H1 (cell line): ENCODE results near the gene SLC23A2. TPM values are rescaled to one million over a fixed set of nuclear protein-coding genes. Genes with fewer than 3 reads are reported as not detected.

Experiments
- CTCF ChIA-PET: fragments of 300-600 bp; sonication (Branson Sonifier 250); formaldehyde crosslinking; loops from one replicate; lab custom pipeline; 2021; ENCODE audit not compliant: partially characterized antibody; lab: Charles Lee
- POLR2A ChIA-PET: fragments of 300-600 bp; sonication (Branson Sonifier 250); formaldehyde crosslinking; loops from one replicate; lab custom pipeline; 2021; ENCODE audit warnings: inconsistent platforms; ENCODE audit not compliant: partially characterized antibody; lab: Charles Lee
- DNase-seq, 2 experiments: peaks; one replicate each; pipeline versions ENCODE4 v3.0.0 to v3.0.0-alpha.2; 2010 to 2022; ENCODE audit warnings: low spot score in 2 of 2, low read depth in 1 of 2, mixed read lengths in 1 of 2
- FAIRE-seq: peaks from 2 replicates; lab custom pipeline; 2011; peaks lifted over from hg19 to GRCh38; lab: Jason Lieb, UNC
- H2AFZ ChIP-seq: 2 replicates; pipeline ENCODE4 v1.8.1; 2012; ENCODE audit warnings: low read length, inconsistent platforms
- H2AK5ac ChIP-seq: 2 replicates; pipeline ENCODE4 v1.6.1; 2013; ENCODE audit warnings: low read depth, low read length
- H2BK120ac ChIP-seq: replicated peaks from 2 replicates; pipeline ENCODE3; 2013; ENCODE audit warnings: low read depth, low read length, inconsistent platforms
- H2BK12ac ChIP-seq: 2 replicates; pipeline ENCODE4 v1.6.1; 2013; ENCODE audit warnings: low read depth, low read length
- H2BK15ac ChIP-seq: 2 replicates; pipeline ENCODE4 v1.6.1; 2013; ENCODE audit warnings: low read length
- H2BK20ac ChIP-seq: 2 replicates; pipeline ENCODE4 v1.6.1; 2013; ENCODE audit warnings: low read length
- H2BK5ac ChIP-seq: 2 replicates; pipeline ENCODE4 v1.6.1; 2013; ENCODE audit warnings: low read depth, low read length
- H3K14ac ChIP-seq: 2 replicates; pipeline ENCODE4 v1.6.1; 2013; ENCODE audit warnings: inconsistent platforms; ENCODE audit not compliant: insufficient read length
- H3K18ac ChIP-seq: 2 replicates; pipeline ENCODE4 v1.6.1; 2013; ENCODE audit warnings: low read length; ENCODE audit errors: extremely low read depth
- H3K23ac ChIP-seq: 2 replicates; pipeline ENCODE4 v1.6.1; 2013; ENCODE audit warnings: inconsistent platforms; ENCODE audit not compliant: insufficient read length
- H3K23me2 ChIP-seq: 2 replicates; pipeline ENCODE4 v1.6.1; 2013; ENCODE audit warnings: low read depth, low read length
- H3K27ac ChIP-seq: 2 replicates; pipeline ENCODE4 v1.6.1; 2011; ENCODE audit warnings: low read depth, low read length, inconsistent platforms
- H3K27me3 ChIP-seq, 4 experiments: replicated peaks in 1 of 4; 1 replicate in 1 of 4; 2 replicates in 3 of 4; pipeline versions ENCODE4 v1.6.1 to v1.8.1; 2011 to 2013; ENCODE audit warnings: low read length in 3 of 4, mild to moderate bottlenecking in 3 of 4, inconsistent platforms in 2 of 4, mixed read lengths in 2 of 4, moderate library complexity in 1 of 4; ENCODE audit not compliant: control insufficient read depth in 3 of 4, insufficient read depth in 3 of 4; ENCODE audit errors: extremely low read depth in 1 of 4
- H3K36me3 ChIP-seq, 4 experiments: 2 replicates each; pipeline versions ENCODE4 v1.6.1 to v1.8.1; 2011 to 2013; ENCODE audit warnings: mild to moderate bottlenecking in 4 of 4, low read length in 3 of 4, moderate library complexity in 2 of 4, control low read depth in 1 of 4, inconsistent platforms in 1 of 4; ENCODE audit not compliant: insufficient read depth in 4 of 4, control insufficient read depth in 2 of 4
- H3K4ac ChIP-seq: replicated peaks from 2 replicates; pipeline ENCODE3; 2013; ENCODE audit warnings: low read length, low read depth, mixed read lengths, inconsistent platforms; ENCODE audit not compliant: insufficient read length
- H3K4me1 ChIP-seq, 4 experiments: replicated peaks in 1 of 4; 1 replicate in 1 of 4; 2 replicates in 3 of 4; pipeline versions ENCODE4 v1.6.1 to v1.8.1; 2011 to 2013; ENCODE audit warnings: low read length in 3 of 4, inconsistent platforms in 2 of 4, mixed read lengths in 1 of 4; ENCODE audit not compliant: insufficient read depth in 4 of 4, control insufficient read depth in 3 of 4
- H3K4me2 ChIP-seq, 2 experiments: 2 replicates each; pipeline versions ENCODE4 v1.6.1 to v1.8.1; 2011 to 2013; ENCODE audit warnings: low read depth in 2 of 2, low read length in 2 of 2, control low read depth in 1 of 2, inconsistent platforms in 1 of 2, mild to moderate bottlenecking in 1 of 2; ENCODE audit not compliant: insufficient read depth in 1 of 2
- H3K4me3 ChIP-seq, 4 experiments: fragments of 200-600, 300-600 bp in 1 of 4; sonication (generic), shearing (Covaris generic), sonication (Bioruptor Twin) in 1 of 4; 2 replicates each; pipeline versions ENCODE4 v1.5.1 to v1.8.1; 2011 to 2016; ENCODE audit warnings: low read length in 4 of 4, low read depth in 3 of 4, control low read depth in 2 of 4, inconsistent platforms in 2 of 4, mild to moderate bottlenecking in 2 of 4, mixed read lengths in 1 of 4, moderate library complexity in 1 of 4; ENCODE audit not compliant: insufficient read depth in 2 of 4; ENCODE audit errors: extremely low read depth in 1 of 4
- H3K56ac ChIP-seq: replicated peaks from 2 replicates; pipeline ENCODE3; 2013; ENCODE audit warnings: low read depth, mild to moderate bottlenecking, mixed read lengths, low read length, inconsistent platforms; ENCODE audit not compliant: insufficient read length
- H3K79me1 ChIP-seq: 2 replicates; pipeline ENCODE4 v1.6.1; 2013; ENCODE audit warnings: low read depth, low read length, control low read depth
- H3K79me2 ChIP-seq, 2 experiments: 2 replicates each; pipeline versions ENCODE4 v1.6.1 to v1.8.1; 2012 to 2013; ENCODE audit warnings: low read length in 2 of 2, mild to moderate bottlenecking in 2 of 2, inconsistent platforms in 1 of 2; ENCODE audit not compliant: insufficient read depth in 2 of 2, control insufficient read depth in 1 of 2
- H3K9ac ChIP-seq, 4 experiments: replicated peaks in 1 of 4; 1 replicate in 1 of 4; 2 replicates in 3 of 4; pipeline versions ENCODE4 v1.6.1 to v1.8.1; 2011 to 2013; ENCODE audit warnings: low read depth in 3 of 4, low read length in 3 of 4, control low read depth in 2 of 4, mild to moderate bottlenecking in 2 of 4, moderate library complexity in 2 of 4, inconsistent platforms in 1 of 4; ENCODE audit errors: extremely low read depth in 1 of 4
- H3K9me3 ChIP-seq, 2 experiments: 2 replicates each; pipeline versions ENCODE4 v1.6.1 to v1.8.1; 2012 to 2013; ENCODE audit warnings: mild to moderate bottlenecking in 2 of 2, moderate library complexity in 2 of 2, control low read depth in 1 of 2, inconsistent platforms in 1 of 2, low read depth in 1 of 2, low read length in 1 of 2, mixed read lengths in 1 of 2; ENCODE audit not compliant: insufficient read depth in 2 of 2
- H4K20me1 ChIP-seq, 2 experiments: replicated peaks in 1 of 2; 2 replicates each; pipeline versions ENCODE3 to v1.8.1; 2011 to 2013; ENCODE audit warnings: inconsistent platforms in 2 of 2, low read length in 2 of 2, mild to moderate bottlenecking in 1 of 2; ENCODE audit not compliant: insufficient read depth in 2 of 2, control insufficient read depth in 1 of 2
- H4K5ac ChIP-seq: 2 replicates; pipeline ENCODE4 v1.6.1; 2013; ENCODE audit warnings: low read length, low read depth, mixed read lengths, inconsistent platforms; ENCODE audit not compliant: insufficient read length
- H4K8ac ChIP-seq: 2 replicates; pipeline ENCODE4 v1.8.0; 2013; ENCODE audit warnings: mild to moderate bottlenecking, moderate library complexity, low read length, inconsistent platforms; ENCODE audit not compliant: insufficient read depth; ENCODE audit errors: extremely low read depth
- H4K91ac ChIP-seq: replicated peaks from 2 replicates; pipeline ENCODE3; 2013; ENCODE audit warnings: low read length, mixed read lengths, inconsistent platforms; ENCODE audit not compliant: insufficient read length
- ASH2L ChIP-seq: fragments of 200-600, 300-600 bp; sonication (generic); IDR thresholded peaks from one replicate; pipeline ENCODE4 v1.7.1; 2017; ENCODE audit warnings: low read length
- BRCA1 ChIP-seq: IDR thresholded peaks from 2 replicates; pipeline ENCODE4 v1.6.1; 2012; ENCODE audit warnings: low read depth, low read length, improper control_type of control experiment
- CBX8 ChIP-seq: fragments of 300-800, 300-1000 bp; sonication (generic); IDR thresholded peaks from 2 replicates; pipeline ENCODE4 v1.7.1; 2016; ENCODE audit warnings: low read depth, low read length, borderline replicate concordance
- CREB1 ChIP-seq: IDR thresholded peaks from 2 replicates; pipeline ENCODE4 v1.6.1; 2012; ENCODE audit warnings: inconsistent platforms
- EP300 ChIP-seq, 2 experiments: IDR thresholded peaks; 1 replicate in 1 of 2; 2 replicates in 1 of 2; pipeline ENCODE4 v1.6.1; 2011 to 2012; ENCODE audit warnings: low read depth in 2 of 2, low read length in 2 of 2, mild to moderate bottlenecking in 2 of 2, borderline replicate concordance in 1 of 2, inconsistent platforms in 1 of 2, moderate library complexity in 1 of 2
- HDAC2 ChIP-seq, 2 experiments: fragments of 300-600 bp in 1 of 2; sonication (generic) in 1 of 2; IDR thresholded peaks; 2 replicates each; pipeline ENCODE4 v1.6.1; 2011 to 2012; ENCODE audit warnings: low read depth in 2 of 2, low read length in 2 of 2, mild to moderate bottlenecking in 2 of 2, moderate library complexity in 2 of 2, borderline replicate concordance in 1 of 2, inconsistent platforms in 1 of 2
- JUN ChIP-seq: IDR thresholded peaks from 2 replicates; pipeline ENCODE4 v1.6.1; 2011; ENCODE audit warnings: low read depth, mild to moderate bottlenecking, improper control_type of control experiment, low read length
- MAFK ChIP-seq: IDR thresholded peaks from 2 replicates; pipeline ENCODE4 v1.6.1; 2012; ENCODE audit warnings: low read depth, mild to moderate bottlenecking, improper control_type of control experiment, low read length
- RAD21 ChIP-seq, 2 experiments: IDR thresholded peaks in 1 of 2; conservative IDR thresholded peaks in 1 of 2; 2 replicates each; pipeline ENCODE4 v1.6.1; 2011; ENCODE audit warnings: low read depth in 2 of 2, low read length in 2 of 2, improper control_type of control experiment in 1 of 2, inconsistent platforms in 1 of 2, mild to moderate bottlenecking in 1 of 2, moderate library complexity in 1 of 2
- RBBP5 ChIP-seq: IDR thresholded peaks from 2 replicates; pipeline ENCODE4 v1.7.1; 2012; ENCODE audit warnings: low read depth, mild to moderate bottlenecking, inconsistent platforms, low read length, moderate library complexity, borderline replicate concordance
- SP1 ChIP-seq: IDR thresholded peaks from 2 replicates; pipeline ENCODE4 v1.6.1; 2011; ENCODE audit warnings: low read depth, low read length
- TAF7 ChIP-seq: optimal IDR thresholded peaks from 2 replicates; pipeline ENCODE3; 2011; ENCODE audit warnings: low read depth, mild to moderate bottlenecking, inconsistent platforms, low read length, moderate library complexity, borderline replicate concordance
- YY1 ChIP-seq: IDR thresholded peaks from 2 replicates; pipeline ENCODE4 v1.6.1; 2011; ENCODE audit warnings: low read depth, mild to moderate bottlenecking, low read length
- WGBS, 2 experiments: shearing (Covaris generic) in 1 of 2; methylation state at CpG; one replicate each; pipeline versions ENCODE4 v1.1.6 to v1.1.7; 2013 to 2015; ENCODE audit warnings: low lambda C conversion rate in 2 of 2, mixed read lengths in 2 of 2, inconsistent platforms in 1 of 2, low coverage in 1 of 2, missing lambda C conversion rate in 1 of 2; ENCODE audit not compliant: insufficient replicate concordance in 2 of 2, insufficient coverage in 1 of 2, insufficient read length in 1 of 2; ENCODE audit errors: extremely low coverage in 1 of 2, missing lambda C conversion rate in 1 of 2; 5-methylcytosine and 5-hydroxymethylcytosine counted together
- polyA plus RNA-seq, 7 experiments: library from polyadenylated mRNA; depleted of rRNA in 3 of 7; stranded (reverse) in 5 of 7; unstranded in 2 of 7; fragments of >200 nt in 5 of 7; fragments of 200-250 nt in 2 of 7; gene quantifications; 1 replicate in 5 of 7; 2 replicates in 1 of 7; 4 replicates in 1 of 7; pipeline versions ENCODE4 v1.2.1 to v1.2.3, GENCODE V29; 2011 to 2013; ENCODE audit warnings: missing spikeins in 2 of 7, mixed read lengths in 2 of 7
- total RNA-seq: library from RNA; stranded (reverse); fragmentation: NEBNext Ultra II Directional; extraction: Animal tissue kit (Norgen Biotek cat#: 25700); gene quantifications from 2 replicates; pipeline ENCODE4 v1.2.1, GENCODE V29; 2021
- TF ChIP-seq, protein P1 (sequence below): IDR thresholded peaks from 2 replicates; pipeline ENCODE4 v1.6.1; 2011; ENCODE audit warnings: low read depth, mild to moderate bottlenecking, low read length; ENCODE audit not compliant: insufficient read depth

Gene SLC23A2
- total and polyA plus RNA-seq, 2 of the 8 experiments (the other 6 are each of a cell fraction or from before 2014, with no cell fraction given): 17.0 to 18.6 TPM

DNA sequence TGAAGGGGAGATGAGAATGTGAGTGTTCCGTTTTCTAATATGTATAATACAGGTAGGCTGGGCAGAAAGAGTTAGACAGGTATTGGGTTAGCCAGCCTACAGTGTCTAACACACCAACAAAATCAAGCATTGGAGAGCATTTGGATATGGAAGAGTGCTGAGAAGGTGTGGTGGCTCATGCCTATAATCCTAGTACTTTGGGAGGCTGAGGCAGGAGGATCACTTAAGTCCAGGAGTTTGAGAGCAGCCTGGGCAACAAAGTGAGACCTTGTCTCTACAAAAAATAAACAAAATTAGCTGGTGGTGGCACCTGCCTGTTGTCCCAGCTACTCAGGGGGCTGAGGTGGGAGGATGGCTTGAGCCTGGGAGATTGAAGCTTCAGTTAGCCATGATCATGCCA lies 38.6 kb upstream of the SLC23A2 start:
- no peaks in the 10 kb centered on the region for H3K27me3 ChIP-seq
- no peak overlapping the region for H3K14ac ChIP-seq
- no peaks in the 10 kb centered on the region for H3K23me2 ChIP-seq
- H4K91ac ChIP-seq: no peak overlapping the region
- DNase-seq (no peak), FAIRE-seq (no peak)
- 83% methylated on average over 1 of the region's 1 CpG; no CpG with 5 or more reads in 1 of the 2 experiments for WGBS, 2 experiments
- H2BK12ac ChIP-seq: no peak overlapping the region
- H3K18ac ChIP-seq: no peak overlapping the region
- TF ChIP-seq BRCA1: no peak
- no peak for TF ChIP-seq SP1
- no peak for TF ChIP-seq JUN
- TF ChIP-seq ASH2L: no peak
- TF ChIP-seq TAF7: no peak
- no peak for TF ChIP-seq CBX8
- TF ChIP-seq CREB1: no peak
- TF ChIP-seq, protein P1, sequence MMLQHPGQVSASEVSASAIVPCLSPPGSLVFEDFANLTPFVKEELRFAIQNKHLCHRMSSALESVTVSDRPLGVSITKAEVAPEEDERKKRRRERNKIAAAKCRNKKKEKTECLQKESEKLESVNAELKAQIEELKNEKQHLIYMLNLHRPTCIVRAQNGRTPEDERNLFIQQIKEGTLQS: no peak
- no peak for TF ChIP-seq HDAC2 (IDR thresholded peaks at IDR 0.05; ENCODE audit: borderline replicate concordance in 1 of 2, low read depth in 2 of 2, low read length in 2 of 2)
- no peak for TF ChIP-seq RBBP5
- no peak for TF ChIP-seq RAD21 (IDR thresholded peaks at IDR 0.05 in 1 of 2, conservative IDR thresholded peaks at IDR 0.05 in 1 of 2; ENCODE audit: low read depth in 2 of 2, low read length in 2 of 2)
- TF ChIP-seq MAFK: no peak
- no peak for TF ChIP-seq EP300 (IDR thresholded peaks at IDR 0.05; ENCODE audit: borderline replicate concordance in 1 of 2, low read depth in 2 of 2, low read length in 2 of 2)
- TF ChIP-seq YY1: no peak
- H4K5ac ChIP-seq: no peak overlapping the region
- ChIA-PET POLR2A (no interaction called here), CTCF (interaction anchor here (0.8 kb wide), 1 partner anchor 10 kb away, joined by 3 read pairs; no protein-coding TSS in a partner anchor)
- no peak overlapping the region for H2AFZ ChIP-seq
- no peak overlapping the region for H3K56ac ChIP-seq
- H3K36me3 ChIP-seq: no peaks in the 10 kb centered on the region
- no peak overlapping the region for H3K27ac ChIP-seq
- no peaks in the 10 kb centered on the region for H3K79me2 ChIP-seq
- no peaks in the 10 kb centered on the region for H3K79me1 ChIP-seq
- H4K20me1 ChIP-seq: no peaks in the 10 kb centered on the region
- no peak overlapping the region for H3K4me2 ChIP-seq
- no peaks in the 10 kb centered on the region for H3K9me3 ChIP-seq
- H4K8ac ChIP-seq: no peak overlapping the region
- no peak overlapping the region for H2BK15ac ChIP-seq
- no peak overlapping the region for H2BK120ac ChIP-seq
- H3K4me3 ChIP-seq: no peak overlapping the region
- no peak overlapping the region for H3K4ac ChIP-seq
- H3K9ac ChIP-seq: no peak overlapping the region
- H3K4me1 ChIP-seq: no peaks in the 10 kb centered on the region
- H2BK5ac ChIP-seq: no peak overlapping the region
- H2AK5ac ChIP-seq: no peak overlapping the region
- H2BK20ac ChIP-seq: no peak overlapping the region
- H3K23ac ChIP-seq: no peak overlapping the region
